CD4-positive, alpha-beta T cell treated with Interleukin-4 for 4 hours (primary cell): Measurements from ENCODE around the gene SLPI.
A peak's percentile ranks its signal among the peaks of the same experiment; 100 is the strongest.

Experiments used
- DNase-seq: peaks from one replicate; pipeline ENCODE4 v3.0.0-alpha.2; 2020

SLPI gene, protein sequence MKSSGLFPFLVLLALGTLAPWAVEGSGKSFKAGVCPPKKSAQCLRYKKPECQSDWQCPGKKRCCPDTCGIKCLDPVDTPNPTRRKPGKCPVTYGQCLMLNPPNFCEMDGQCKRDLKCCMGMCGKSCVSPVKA

DNA sequence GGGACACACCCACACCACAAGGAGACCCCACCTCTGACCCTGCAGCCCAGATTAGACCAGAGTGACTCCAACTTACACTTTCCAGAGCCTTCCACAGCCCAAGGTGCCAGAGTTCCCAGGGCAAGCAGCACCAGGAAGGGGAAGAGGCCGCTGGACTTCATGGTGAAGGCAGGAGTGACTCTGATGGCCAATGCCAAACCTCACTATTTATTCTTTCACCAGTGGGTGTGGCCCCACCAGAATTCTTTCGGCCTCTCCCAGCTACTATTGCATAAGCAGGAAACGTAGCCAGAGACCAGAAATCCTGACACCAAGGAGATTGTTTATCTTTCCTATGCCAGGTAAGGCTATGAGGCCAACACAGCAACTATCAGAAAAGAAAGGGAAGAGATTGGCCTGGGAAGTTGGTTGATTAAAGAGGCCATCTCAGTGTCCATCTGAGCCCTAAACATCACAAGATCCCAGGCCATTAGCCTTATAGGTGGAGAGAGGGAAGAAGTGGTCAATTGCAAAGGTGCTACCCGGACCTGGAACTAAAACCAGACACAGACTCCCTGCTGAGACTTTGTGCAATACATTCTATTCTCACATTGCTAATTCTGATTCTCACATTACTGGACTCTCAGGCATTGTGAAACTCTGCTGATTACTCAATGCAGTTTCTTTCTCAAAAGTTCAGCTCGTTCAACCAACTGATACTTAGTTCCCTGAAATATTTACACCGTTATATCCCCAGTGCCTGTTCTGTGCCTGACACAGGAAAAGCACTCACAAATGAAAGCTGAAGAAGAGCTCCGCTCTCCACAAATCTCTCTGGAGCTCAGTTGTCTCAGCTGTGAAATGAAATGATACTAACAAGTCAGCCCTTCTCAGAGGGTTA, at the start of gene SLPI:
Gene SLPI, minus strand, starts transcription at position 182 of the 880 bp plus-strand sequence. Its CDS starts 21 bp downstream, at position 161.
- no peak for DNase-seq

GRCh38 chr20:45303586-45304463, 49.5 kb upstream of the SLPI start:
- no peak for DNase-seq

- no peak for DNase-seq
These were observed 47.5 kb upstream of the SLPI start for GRCh38 chr20:45301824-45302271.

DNA sequence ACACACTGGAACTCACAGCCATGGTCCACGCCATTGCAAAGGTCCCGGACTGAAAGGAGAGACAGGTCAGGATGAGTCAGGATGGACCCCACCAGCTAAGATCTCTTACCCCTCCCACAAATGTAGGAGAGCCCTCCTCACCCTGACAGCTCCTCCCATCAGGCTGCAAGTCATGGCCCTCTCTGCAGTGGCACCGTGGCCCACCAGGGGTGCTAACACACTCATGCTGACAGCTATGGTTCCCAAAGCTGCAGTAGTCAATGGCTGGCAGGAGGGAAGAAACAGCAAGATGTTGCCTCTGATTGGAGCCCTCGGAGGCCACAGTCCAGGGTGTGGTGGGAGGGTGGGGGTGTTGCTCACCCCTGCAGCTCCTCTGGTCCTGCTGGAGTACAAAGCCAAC, 46.6 kb upstream of the SLPI start:
- DNase-seq = no peak

- DNase-seq = no peak
These were observed 45.4 kb upstream of the SLPI start for GRCh38 chr20:45299786-45300185.

DNA sequence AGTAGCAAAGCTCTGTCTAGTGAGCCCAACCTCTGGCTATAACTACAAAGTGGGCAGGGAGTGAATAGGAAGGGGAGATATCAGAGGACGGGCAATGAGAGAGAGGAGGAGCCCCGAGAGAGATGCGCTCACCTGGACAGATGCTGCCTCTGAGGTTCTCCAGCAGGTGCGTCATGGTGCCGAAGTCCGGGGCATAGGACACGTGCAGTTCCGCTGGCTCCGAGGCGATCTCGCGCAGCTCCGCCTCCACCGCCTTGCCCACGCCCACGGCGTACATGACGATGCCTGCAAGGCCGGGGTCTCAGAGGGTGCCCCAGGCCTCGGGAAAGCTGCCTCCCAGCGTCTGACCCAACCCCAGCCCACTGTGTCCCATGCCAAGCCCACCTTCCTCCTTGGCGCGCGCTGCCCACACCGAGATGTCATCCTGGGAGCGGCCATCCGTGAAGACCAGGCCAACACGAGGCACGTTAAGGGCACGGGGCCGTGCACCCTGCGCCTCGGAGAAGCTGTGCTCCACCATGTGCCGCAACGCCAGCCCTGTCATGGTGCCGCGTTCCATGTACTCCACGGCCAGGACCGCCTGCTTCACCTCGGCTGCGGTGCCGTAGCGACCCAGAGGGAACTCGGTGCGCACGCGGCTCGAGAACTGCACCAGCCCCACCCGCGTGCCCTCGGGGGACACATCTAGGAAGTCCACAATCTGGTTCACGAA, 43.6 kb upstream of the SLPI start:
- no peak for DNase-seq

DNA sequence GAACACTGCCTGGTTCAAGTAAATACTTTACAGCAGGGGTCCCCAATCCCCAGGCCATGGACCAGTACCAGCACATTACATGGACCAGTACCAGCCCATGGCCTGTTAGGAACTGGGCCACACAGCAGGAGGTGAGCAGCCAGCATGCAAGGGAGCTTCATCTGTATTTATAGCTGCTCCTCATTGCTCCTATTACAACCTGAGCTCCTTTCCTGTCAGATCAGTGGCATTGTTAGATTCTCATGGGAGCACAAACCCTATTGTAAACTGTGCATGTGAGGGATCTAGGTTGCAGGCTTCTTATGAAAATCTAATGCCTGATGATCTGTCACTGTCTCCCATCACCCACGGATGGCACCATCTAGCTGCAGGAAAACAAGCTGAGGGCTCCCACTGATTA, 40.3 kb upstream of the SLPI start:
- DNase-seq = no peak

DNA sequence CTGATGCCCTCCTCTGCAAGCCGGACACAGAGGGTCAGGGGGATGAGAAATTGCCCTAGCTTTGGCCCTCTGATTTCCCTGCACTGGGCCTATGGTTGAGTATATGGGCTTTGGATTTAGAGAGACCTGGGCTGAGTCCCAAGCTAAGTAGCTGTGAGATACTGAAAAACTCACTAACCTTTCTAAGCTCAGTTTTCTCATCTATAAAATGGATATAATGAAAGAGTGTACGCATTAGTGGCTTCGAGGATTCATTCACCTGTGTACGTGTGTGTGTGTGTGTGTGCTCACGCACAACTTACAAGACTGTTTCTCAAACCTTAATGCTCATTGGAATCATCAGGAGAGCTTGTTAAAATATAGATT, 39.6 kb upstream of the SLPI start:
- DNase-seq = no peak

- DNase-seq = peak; percentile 73
These were observed 39.0 kb upstream of the SLPI start for GRCh38 chr20:45293041-45294002.

- no peak for DNase-seq
These were observed 38.0 kb upstream of the SLPI start for GRCh38 chr20:45292343-45292742.

GRCh38 chr20:45291526-45291925, 37.2 kb upstream of the SLPI start:
- no peak for DNase-seq

- DNase-seq = peak; percentile 65
These were observed 36.5 kb upstream of the SLPI start for GRCh38 chr20:45290677-45291355.

DNA sequence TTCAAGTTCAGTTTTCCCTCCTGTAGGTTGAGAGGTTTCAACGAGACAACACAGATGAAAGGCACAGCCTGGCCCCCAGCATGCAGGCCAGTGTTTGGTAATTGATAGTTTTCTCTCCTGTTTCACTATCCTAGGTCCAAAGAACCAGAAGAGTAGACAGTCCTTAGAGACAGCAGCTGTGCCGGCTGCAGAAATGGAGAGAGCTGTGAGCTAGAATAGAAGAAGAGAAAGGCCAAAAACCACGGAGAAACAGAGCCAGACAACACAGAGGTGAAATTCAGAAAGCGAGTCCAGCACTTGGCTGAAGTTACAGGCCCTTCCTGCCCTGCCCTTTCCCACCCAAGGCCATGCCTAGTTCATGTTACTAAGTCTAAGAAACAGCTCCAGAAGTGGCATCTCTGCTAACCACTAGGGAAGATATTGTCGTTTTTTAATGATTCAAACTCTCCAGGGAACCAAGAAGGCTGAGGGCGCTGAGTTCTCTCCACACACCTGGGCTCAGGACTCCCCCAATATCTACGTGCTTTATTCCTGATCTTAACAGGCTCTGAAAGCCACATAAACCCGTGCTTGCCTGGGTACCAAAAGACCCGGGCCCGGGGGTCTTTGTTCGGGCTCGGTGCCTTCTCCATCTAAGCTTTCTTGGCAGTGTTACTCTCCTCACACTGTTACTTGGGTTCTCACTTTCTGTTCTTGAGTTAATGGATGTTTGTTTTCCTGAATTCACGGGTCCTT, 35.7 kb upstream of the SLPI start:
- DNase-seq = no peak

DNA sequence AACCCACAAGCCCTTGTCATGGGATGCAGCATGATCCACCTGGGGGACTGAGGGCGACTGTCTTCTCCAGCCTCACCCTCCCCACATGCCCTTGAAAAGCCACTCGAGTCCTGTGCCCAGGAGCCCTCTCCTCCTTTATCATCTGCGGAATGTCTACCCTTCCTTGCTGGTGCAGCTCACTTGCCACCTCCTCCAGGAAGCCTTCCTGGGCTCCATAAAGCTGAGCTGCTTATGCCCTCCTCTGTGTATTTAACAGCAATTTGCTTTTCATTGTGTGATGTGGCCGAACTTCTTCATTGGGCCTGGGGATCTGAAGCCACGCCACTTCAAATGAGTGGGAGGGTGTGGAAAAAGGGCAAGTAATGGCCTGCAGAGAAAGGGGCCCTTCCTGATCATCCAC, 34.5 kb upstream of the SLPI start:
- no peak for DNase-seq

GRCh38 chr20:45288376-45288775, 34.0 kb upstream of the SLPI start:
- no peak for DNase-seq

DNA sequence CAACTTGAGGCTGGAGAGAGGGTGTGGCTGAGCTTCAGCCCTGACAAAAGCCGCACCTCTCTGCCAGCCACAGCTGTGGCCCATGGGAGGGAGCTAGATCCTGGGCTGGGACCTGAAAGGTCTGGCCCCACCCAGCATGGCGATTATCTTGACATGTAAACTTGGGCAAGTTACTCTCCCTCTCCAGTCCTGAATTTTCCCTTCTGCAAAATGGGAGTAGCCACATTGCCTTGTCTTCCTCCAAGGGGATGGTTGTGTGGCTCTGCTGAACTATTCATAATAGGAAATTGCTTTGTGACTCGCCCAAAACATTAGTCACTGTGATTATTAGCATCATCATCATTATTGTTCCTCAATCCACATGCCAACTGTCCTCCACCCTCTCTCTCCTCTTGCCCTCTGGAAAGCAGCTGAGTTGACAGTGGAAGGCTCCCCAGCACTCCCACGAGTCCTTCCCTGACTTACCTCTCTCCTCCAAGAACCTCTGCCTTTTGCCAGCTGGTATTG, 29.2 kb upstream of the SLPI start:
- no peak for DNase-seq

DNA sequence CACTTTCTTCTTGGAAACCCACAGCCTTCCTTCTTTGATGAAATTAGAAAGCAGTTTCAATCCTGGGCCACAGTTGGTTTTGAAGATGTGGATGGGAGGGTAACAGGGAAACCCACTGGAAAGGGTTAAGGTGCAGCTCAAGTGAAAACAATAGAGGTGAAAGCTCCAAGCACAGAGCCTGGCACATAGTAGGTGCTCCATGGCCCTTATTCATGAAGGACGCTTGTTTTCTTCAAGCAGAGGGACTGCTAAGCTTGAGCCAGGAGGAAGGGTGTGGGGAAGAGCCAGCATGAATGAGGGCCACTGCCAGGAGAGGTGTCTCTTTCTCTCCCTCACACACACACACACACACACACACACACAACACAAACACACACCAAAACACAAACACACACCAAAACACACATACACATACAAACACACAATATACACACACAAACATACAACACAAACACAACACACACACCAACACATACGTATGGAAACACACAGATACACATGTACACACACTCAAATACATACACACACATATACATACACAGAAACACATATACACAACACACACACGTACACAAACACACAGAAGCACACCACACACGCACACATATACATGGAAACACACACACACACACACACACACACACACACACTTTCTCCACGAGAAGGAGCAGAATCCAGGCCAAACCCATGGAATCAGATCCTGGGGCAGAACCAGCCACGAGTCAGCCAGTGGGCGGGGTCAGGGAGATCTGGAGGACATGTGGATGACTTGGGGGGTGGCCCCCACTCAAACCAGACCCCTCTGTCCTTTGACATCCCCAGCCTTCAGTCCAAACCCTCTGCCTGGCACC, 28.6 kb upstream of the SLPI start:
- DNase-seq = no peak

DNA sequence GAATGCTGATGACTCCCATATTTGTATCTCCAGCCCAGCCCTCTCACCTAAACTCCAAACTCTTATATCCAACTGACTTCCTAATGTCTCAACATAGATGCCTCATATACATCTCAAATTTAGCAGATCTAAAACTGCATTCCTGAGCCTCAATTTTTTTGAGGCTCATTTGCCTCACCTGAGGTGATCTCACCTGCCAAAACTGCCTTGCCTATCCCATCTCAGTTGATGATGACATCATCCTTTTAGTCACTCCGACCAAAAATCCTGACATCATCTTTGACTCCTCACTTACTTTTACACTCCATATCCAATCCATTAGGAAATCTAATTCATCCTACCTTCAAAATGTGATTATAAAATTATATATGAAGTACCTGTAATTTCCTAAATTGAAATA, 25.6 kb upstream of the SLPI start:
- DNase-seq = no peak

DNA sequence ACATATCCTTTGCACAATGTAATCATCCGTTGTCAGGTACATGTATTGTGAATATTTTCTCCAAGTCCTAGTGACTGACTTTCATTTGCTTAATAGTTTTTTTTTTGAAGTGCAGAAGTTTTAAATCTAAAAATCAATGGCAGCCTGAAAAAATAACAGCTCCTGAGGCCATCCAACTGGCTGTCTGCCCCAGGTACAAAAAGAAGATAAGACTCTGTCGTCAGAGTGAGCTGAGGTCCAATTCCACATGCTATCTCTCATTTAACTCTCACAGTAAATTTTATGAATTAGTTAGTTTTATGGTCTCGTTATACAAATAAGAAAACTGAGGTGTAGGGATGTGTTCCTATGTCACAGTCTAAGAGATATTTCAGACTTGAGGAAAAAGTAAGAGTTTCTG, 21.0 kb upstream of the SLPI start:
- DNase-seq = no peak
